Measurements from ENCODE around the gene MID1.

DNA sequence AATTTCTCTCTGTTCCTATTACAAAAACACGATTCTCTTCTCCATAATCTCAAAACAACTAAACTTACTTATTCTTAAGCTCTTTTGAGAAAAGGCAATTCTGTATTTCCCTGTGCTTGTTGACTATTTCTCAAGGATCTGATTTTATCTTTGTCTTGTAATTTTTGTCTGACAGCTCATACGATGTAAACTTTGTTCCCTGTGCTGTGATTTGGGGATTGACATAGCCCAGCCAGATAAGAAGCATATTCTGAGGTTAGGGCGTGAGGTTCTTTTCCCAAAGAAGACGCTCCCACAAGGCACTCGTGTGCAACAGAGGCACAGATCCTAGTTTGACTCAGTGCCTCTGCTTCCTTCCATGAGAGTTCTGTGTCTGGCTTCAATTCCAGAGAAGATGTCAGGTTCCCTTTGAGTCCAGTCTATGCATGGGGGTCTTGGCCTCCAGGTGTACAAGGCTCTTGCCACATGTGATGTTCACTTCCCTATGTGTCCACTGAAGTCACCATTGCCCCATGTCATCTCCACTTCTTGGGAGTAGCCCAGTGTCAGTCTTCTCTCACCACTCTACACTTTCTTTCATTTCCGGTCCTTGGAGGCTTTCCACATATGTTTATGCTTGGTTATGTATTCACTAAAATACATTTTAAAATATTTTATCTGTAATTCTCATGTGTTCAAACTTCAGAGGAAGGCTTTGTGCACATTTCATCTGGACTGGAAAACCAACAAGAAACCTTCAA, 94.8 kb downstream of the MID1 start:
- TF ChIP-seq, protein P1, sequence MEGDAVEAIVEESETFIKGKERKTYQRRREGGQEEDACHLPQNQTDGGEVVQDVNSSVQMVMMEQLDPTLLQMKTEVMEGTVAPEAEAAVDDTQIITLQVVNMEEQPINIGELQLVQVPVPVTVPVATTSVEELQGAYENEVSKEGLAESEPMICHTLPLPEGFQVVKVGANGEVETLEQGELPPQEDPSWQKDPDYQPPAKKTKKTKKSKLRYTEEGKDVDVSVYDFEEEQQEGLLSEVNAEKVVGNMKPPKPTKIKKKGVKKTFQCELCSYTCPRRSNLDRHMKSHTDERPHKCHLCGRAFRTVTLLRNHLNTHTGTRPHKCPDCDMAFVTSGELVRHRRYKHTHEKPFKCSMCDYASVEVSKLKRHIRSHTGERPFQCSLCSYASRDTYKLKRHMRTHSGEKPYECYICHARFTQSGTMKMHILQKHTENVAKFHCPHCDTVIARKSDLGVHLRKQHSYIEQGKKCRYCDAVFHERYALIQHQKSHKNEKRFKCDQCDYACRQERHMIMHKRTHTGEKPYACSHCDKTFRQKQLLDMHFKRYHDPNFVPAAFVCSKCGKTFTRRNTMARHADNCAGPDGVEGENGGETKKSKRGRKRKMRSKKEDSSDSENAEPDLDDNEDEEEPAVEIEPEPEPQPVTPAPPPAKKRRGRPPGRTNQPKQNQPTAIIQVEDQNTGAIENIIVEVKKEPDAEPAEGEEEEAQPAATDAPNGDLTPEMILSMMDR (tag by site-specific recombination; IDR thresholded peaks at IDR 0.05): no peak
- no peak for TF ChIP-seq FEZF1 (tag by site-specific recombination; IDR thresholded peaks at IDR 0.05)
